Endothelial cell of umbilical vein (primary cell): ENCODE data around the gene PRKAB2.

ENCODE experiments used
- CTCF ChIP-seq, 2 donors: IDR thresholded peaks; 1 replicate in 1 of 2; 2 replicates in 1 of 2; pipeline ENCODE4 v1.5.1; 2011; ENCODE audit warnings: low read length in 2 of 2, mild to moderate bottlenecking in 2 of 2, moderate library complexity in 2 of 2, control low read depth in 1 of 2, inconsistent platforms in 1 of 2, low read depth in 1 of 2; ENCODE audit not compliant: insufficient read depth in 1 of 2; ENCODE audit errors: extremely low read depth in 1 of 2
- MYC ChIP-seq: IDR thresholded peaks from one replicate; pipeline ENCODE4 v1.6.1; 2011; ENCODE audit warnings: mild to moderate bottlenecking, low read depth, low read length
- POLR2A ChIP-seq: IDR thresholded peaks from 2 replicates; pipeline ENCODE4 v1.6.1; 2012; ENCODE audit warnings: low read depth, mild to moderate bottlenecking, control low read depth, low read length
- POLR2AphosphoS5 ChIP-seq: IDR thresholded peaks from 2 replicates; pipeline ENCODE4 v1.6.1; 2012; ENCODE audit warnings: low read depth, mild to moderate bottlenecking, control low read depth, low read length, moderate library complexity; ENCODE audit not compliant: insufficient read depth
- TF ChIP-seq, protein P1 (sequence below): IDR thresholded peaks from 2 replicates; pipeline ENCODE4 v1.6.1; 2011; ENCODE audit not compliant: insufficient read depth, insufficient read length

DNA sequence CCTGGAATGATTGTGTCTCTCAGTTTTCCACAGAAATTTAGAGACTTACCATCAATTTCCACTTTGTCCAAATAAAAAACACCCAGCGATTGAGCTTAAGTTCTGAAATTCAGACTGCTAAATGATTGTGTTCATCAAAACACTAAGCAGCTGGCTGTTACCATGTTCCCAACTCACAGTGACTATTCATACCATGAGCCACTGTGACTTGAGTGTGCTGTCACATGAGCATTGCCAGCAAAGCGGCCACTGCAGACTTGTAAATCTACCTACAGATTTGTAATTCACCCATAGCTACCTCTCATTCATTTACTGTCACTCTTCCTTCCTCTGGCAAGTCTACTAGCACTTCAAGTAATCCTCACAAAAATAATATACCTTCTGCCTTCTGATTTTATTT, 17.2 kb upstream of the PRKAB2 start:
- TF ChIP-seq POLR2AphosphoS5: no peak
- TF ChIP-seq, protein P1, sequence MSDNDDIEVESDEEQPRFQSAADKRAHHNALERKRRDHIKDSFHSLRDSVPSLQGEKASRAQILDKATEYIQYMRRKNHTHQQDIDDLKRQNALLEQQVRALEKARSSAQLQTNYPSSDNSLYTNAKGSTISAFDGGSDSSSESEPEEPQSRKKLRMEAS: no peak
- no peak for TF ChIP-seq CTCF (IDR thresholded peaks at IDR 0.05; ENCODE audit: extremely low read depth in 1 of 2, insufficient read depth in 1 of 2, low read depth in 1 of 2, low read length in 2 of 2)
- TF ChIP-seq MYC: no peak
- TF ChIP-seq POLR2A: no peak
